ENCODE measurements around the gene OPHN1. TPM values are rescaled to one million over a fixed set of nuclear protein-coding genes. Genes with fewer than 3 reads are reported as not detected.

Gene OPHN1
- total RNA-seq, 1 donor from 2014 or later = 10.9 TPM

DNA sequence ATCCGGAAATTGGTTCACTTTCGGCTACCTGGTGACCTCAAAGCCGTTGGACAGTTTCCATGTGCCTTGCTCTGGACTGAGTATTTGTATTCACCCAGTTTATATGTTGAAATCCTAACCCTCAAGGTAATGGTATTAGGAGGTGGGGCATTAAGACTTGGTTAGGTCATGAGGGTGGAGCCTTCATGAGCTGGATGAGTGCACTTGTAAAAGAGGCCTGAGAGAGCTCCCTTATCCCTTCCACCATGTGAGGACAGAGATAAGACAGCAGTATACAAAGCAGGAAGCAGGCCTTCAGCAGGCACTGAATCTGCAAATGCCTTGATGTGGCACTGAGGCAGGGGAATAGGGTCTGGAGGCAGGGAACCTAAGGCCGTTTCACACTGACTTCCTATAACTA is 5.3 kb upstream of the OPHN1 start:
- Mint-ChIP-seq H3K4me3 (ENCODE audit: unreplicated experiment) (no peak overlapping the region), H3K27ac (ENCODE audit: unreplicated experiment) (no peak overlapping the region), H3K27me3 (ENCODE audit: unreplicated experiment) (no peaks in the 10 kb centered on the region), H3K9me3 (ENCODE audit: unreplicated experiment) (peaks cover 6% of the 10 kb centered on the region), H3K4me1 (ENCODE audit: unreplicated experiment) (peaks cover 16% of the 10 kb centered on the region), H3K36me3 (ENCODE audit: unreplicated experiment) (no peaks in the 10 kb centered on the region)
- no peak for DNase-seq (ENCODE audit: extremely low spot score, unreplicated experiment)
- TF ChIP-seq, protein P1, sequence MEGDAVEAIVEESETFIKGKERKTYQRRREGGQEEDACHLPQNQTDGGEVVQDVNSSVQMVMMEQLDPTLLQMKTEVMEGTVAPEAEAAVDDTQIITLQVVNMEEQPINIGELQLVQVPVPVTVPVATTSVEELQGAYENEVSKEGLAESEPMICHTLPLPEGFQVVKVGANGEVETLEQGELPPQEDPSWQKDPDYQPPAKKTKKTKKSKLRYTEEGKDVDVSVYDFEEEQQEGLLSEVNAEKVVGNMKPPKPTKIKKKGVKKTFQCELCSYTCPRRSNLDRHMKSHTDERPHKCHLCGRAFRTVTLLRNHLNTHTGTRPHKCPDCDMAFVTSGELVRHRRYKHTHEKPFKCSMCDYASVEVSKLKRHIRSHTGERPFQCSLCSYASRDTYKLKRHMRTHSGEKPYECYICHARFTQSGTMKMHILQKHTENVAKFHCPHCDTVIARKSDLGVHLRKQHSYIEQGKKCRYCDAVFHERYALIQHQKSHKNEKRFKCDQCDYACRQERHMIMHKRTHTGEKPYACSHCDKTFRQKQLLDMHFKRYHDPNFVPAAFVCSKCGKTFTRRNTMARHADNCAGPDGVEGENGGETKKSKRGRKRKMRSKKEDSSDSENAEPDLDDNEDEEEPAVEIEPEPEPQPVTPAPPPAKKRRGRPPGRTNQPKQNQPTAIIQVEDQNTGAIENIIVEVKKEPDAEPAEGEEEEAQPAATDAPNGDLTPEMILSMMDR (IDR thresholded peaks at IDR 0.05) = no peak

DNA sequence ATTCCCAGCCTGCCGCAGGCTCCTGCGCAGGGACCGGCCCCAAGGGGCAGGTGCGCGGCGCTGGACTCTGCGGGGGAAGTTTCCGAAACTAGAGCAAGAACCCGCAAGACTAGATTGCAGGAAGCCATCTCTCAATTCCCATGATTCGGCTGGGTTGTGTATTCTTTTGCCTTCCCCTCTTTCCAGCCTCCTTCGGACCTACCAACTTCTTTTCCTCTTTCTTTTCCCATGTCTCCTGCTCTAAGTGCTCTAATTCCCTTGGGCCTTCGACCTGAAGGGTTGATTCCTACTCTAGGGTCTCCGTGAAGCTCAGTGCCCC is 645 bp upstream of the OPHN1 start:
- Mint-ChIP-seq H3K27me3 (ENCODE audit: unreplicated experiment) (no peaks in the 10 kb centered on the region), H3K9me3 (ENCODE audit: unreplicated experiment) (no peaks in the 10 kb centered on the region)
- TF ChIP-seq, protein P1 (IDR thresholded peaks at IDR 0.05) = no peak

GRCh38 chrX:68432648-68433047 is 647 bp downstream of the OPHN1 start:
- TF ChIP-seq, protein P1 (IDR thresholded peaks at IDR 0.05) = no peak
- Mint-ChIP-seq H3K27me3 (ENCODE audit: unreplicated experiment) (no peaks in the 10 kb centered on the region), H3K9me3 (ENCODE audit: unreplicated experiment) (no peaks in the 10 kb centered on the region), H3K36me3 (ENCODE audit: unreplicated experiment) (no peaks in the 10 kb centered on the region), H3K4me3 (ENCODE audit: unreplicated experiment) (peak overlapping the region; percentile 88), H3K4me1 (ENCODE audit: unreplicated experiment) (peaks cover 22% of the 10 kb centered on the region), H3K27ac (ENCODE audit: unreplicated experiment) (peak overlapping the region; percentile 95)
- DNase-seq (ENCODE audit: extremely low spot score, unreplicated experiment) = no peak

More for the DNA sequence above, 645 bp upstream of the OPHN1 start:
- Mint-ChIP-seq H3K4me3 (ENCODE audit: unreplicated experiment) (peak overlapping the region; percentile 88), H3K36me3 (ENCODE audit: unreplicated experiment) (no peaks in the 10 kb centered on the region), H3K27ac (ENCODE audit: unreplicated experiment) (peak overlapping the region; percentile 95), H3K4me1 (ENCODE audit: unreplicated experiment) (peaks cover 16% of the 10 kb centered on the region)
- no peak for DNase-seq (ENCODE audit: extremely low spot score, unreplicated experiment)

GRCh38 chrX:68431836-68432235 is 1.5 kb downstream of the OPHN1 start:
- no peak for DNase-seq (ENCODE audit: extremely low spot score, unreplicated experiment)
- H3K36me3 Mint-ChIP-seq (ENCODE audit: unreplicated experiment) = no peaks in the 10 kb centered on the region
- peak overlapping the region; percentile 88 for H3K4me3 Mint-ChIP-seq (ENCODE audit: unreplicated experiment)
- peaks cover 22% of the 10 kb centered on the region for H3K4me1 Mint-ChIP-seq (ENCODE audit: unreplicated experiment)
- no peaks in the 10 kb centered on the region for H3K27me3 Mint-ChIP-seq (ENCODE audit: unreplicated experiment)
- no peaks in the 10 kb centered on the region for H3K9me3 Mint-ChIP-seq (ENCODE audit: unreplicated experiment)
- no peak overlapping the region for H3K27ac Mint-ChIP-seq (ENCODE audit: unreplicated experiment)
- TF ChIP-seq, protein P1 (IDR thresholded peaks at IDR 0.05) = no peak

DNA sequence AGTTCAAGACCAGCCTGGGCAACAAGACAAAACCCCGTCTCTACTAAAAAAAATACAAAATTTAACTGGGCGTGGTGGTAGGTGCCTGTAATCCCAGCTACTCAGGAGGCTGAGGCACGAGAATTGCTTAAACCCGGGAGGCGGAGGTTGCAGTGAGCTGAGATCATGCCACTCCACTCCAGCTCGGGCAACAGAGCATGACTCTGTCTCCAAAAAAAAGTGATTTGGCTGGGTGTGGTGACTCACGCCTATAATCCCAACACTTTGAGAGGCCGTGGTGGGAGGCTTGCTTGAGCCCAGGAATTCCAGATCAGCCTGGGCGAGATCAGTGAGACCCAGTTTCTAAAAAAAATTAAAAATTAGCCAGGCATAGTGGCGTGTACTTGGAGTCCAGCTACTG is 4.1 kb downstream of the OPHN1 start:
- TF ChIP-seq, protein P1 (IDR thresholded peaks at IDR 0.05) = no peak
- Mint-ChIP-seq H3K4me3 (ENCODE audit: unreplicated experiment) (no peak overlapping the region), H3K36me3 (ENCODE audit: unreplicated experiment) (no peaks in the 10 kb centered on the region), H3K27me3 (ENCODE audit: unreplicated experiment) (no peaks in the 10 kb centered on the region), H3K27ac (ENCODE audit: unreplicated experiment) (peak overlapping the region; percentile 18), H3K4me1 (ENCODE audit: unreplicated experiment) (peaks cover 19% of the 10 kb centered on the region), H3K9me3 (ENCODE audit: unreplicated experiment) (peaks cover 3% of the 10 kb centered on the region)
- DNase-seq (ENCODE audit: extremely low spot score, unreplicated experiment) = no peak

Data from osteocyte (in vitro differentiated cells).